Neural cell (in vitro differentiated cells): Measurements from ENCODE around the gene ABHD13.
A peak's percentile ranks its signal among the peaks of the same experiment; 100 is the strongest.

Experiments
- EZH2 ChIP-seq: fragments of 200-600, 300-800 bp; shearing (Covaris generic), sonication (generic); IDR thresholded peaks from 2 replicates; pipeline ENCODE4 v1.6.1; 2014; ENCODE audit warnings: antibody characterized with exemption, low read length, borderline replicate concordance, mild to moderate bottlenecking; ENCODE audit not compliant: insufficient read depth, poor library complexity, severe bottlenecking
- MXI1 ChIP-seq: fragments of 450-650 bp; conservative IDR thresholded peaks from 2 replicates; pipeline ENCODE4 v1.6.1; 2014; ENCODE audit warnings: antibody characterized with exemption, mild to moderate bottlenecking; ENCODE audit not compliant: poor library complexity, severe bottlenecking
- POLR2AphosphoS5 ChIP-seq: IDR thresholded peaks from 2 replicates; pipeline ENCODE4 v1.6.1; 2012
- TAF1 ChIP-seq: IDR thresholded peaks from 2 replicates; pipeline ENCODE4 v1.6.1; 2012; ENCODE audit warnings: low read depth
- TF ChIP-seq, protein P1 (sequence below): fragments of 450-650 bp; IDR thresholded peaks from 2 replicates; pipeline ENCODE4 v1.5.1; 2014; ENCODE audit warnings: antibody characterized with exemption, mild to moderate bottlenecking, moderate library complexity; ENCODE audit not compliant: poor library complexity, severe bottlenecking

DNA sequence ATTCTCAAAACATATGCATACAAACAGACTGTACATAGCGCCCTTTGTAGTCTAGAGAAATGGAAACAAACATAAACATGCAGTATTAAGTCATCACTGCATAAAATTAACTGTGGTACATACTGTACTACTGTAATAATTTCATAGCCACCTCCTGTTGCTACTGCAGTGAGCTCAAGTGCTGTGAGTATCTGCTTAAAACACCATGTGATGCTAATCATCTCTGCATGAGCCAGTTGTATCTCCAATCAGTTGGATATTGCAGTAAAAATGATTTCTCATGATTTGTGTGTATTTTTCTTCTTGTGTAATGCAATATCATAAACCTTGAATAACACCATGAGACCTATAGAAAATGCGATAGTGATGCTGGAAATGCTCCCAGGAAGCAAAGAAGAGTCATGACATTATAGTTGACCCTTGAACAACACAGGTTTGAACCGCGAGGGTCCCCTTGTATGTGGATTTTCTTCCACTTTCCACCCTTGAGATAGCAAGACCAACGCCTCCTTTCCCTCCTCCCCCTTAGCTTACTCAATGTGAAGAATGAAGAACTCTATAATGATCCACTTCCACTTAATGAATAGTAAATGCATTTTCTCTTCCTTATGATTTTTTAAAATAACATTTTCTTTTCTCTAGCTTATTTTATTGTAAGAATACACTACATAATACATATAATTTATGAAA lies 55.4 kb downstream of the ABHD13 start:
- TF ChIP-seq EZH2 (no peak), POLR2AphosphoS5 (peak; percentile 56), TAF1 (no peak), MXI1 (no peak)
- TF ChIP-seq, protein P1, sequence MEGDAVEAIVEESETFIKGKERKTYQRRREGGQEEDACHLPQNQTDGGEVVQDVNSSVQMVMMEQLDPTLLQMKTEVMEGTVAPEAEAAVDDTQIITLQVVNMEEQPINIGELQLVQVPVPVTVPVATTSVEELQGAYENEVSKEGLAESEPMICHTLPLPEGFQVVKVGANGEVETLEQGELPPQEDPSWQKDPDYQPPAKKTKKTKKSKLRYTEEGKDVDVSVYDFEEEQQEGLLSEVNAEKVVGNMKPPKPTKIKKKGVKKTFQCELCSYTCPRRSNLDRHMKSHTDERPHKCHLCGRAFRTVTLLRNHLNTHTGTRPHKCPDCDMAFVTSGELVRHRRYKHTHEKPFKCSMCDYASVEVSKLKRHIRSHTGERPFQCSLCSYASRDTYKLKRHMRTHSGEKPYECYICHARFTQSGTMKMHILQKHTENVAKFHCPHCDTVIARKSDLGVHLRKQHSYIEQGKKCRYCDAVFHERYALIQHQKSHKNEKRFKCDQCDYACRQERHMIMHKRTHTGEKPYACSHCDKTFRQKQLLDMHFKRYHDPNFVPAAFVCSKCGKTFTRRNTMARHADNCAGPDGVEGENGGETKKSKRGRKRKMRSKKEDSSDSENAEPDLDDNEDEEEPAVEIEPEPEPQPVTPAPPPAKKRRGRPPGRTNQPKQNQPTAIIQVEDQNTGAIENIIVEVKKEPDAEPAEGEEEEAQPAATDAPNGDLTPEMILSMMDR: no peak
